ENCODE data around the gene SIGLEC12. TPM values are rescaled to one million over a fixed set of nuclear protein-coding genes. Genes with fewer than 3 reads are reported as not detected.

SIGLEC12 gene
- total and polyA plus RNA-seq, 9 of the 15 experiments (the other 6 are each of a cell fraction or from before 2014, with no cell fraction given): 0.08 to 1.3 (median 0.54) TPM

DNA sequence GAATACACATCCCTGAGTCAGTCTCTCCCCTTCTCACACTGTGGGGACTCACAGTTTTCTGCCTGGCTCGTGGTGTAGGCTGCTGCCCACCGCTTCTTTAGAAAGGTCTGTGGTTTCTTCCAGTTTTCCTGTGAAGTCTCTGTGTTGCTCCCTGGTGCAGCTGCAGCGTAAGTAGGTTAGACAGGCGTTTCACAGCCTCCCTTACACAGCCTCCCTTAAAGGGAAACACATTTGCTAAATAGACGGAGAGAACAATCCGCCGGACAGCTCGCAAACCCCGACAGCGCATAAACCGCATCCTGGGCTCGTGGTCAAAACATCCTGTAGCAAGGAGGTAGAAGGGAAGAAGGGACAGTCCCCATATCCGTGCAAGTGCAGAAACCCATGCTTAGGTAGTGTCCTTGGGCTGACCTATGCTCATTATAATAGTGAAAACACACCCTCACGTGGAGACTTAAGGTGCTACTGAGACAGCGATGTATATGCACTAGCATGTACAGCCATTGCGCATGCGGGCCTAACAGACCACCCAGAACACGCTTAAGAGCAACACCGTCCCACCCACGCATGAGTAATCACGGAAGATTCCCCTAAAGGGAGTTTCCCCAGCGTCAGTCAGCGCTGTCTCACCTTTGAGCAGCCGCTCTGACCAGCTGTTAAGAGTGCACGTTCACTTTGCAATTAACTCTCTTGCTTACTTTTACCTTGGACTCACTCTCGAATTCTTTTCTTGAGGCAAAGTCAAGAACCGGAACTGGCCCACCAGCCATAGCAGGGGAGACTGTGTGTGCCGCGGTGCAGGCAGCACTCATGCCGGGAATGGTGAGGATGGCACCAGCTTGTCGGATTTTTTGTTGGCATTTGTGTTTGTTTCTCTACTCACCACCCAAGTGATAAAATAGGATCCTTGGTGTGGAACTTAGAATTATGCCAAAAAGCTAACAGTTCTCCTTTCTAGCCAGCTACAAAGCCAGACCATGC, 59.9 kb downstream of the SIGLEC12 start:
- Histone ChIP-seq H3K27me3 (ENCODE audit: control insufficient read depth in 2 of 2, insufficient read depth in 2 of 2, low read length in 2 of 2) (no peaks in the 10 kb centered on the region), H4K20me1 (replicated peaks; ENCODE audit: control insufficient read depth, insufficient read depth, low read length) (no peaks in the 10 kb centered on the region), H3K9me1 (ENCODE audit: control insufficient read depth, insufficient read depth, low read length) (no peaks in the 10 kb centered on the region), H2AFZ (ENCODE audit: low read depth, low read length) (peak overlapping the region; percentile 90), H3K27ac (ENCODE audit: extremely low read depth, low read depth, low read length) (peak overlapping the region; percentile 83), H3K9ac (ENCODE audit: insufficient read depth in 1 of 2, low read depth in 2 of 2, low read length in 2 of 2) (peak overlapping the region; percentile 74 to 89), H3K36me3 (ENCODE audit: control insufficient read depth, insufficient read depth, low read length) (no peaks in the 10 kb centered on the region), H3K9me3 (replicated peaks; ENCODE audit: control insufficient read depth, insufficient read depth, low read depth, low read length) (no peaks in the 10 kb centered on the region), H3K79me2 (ENCODE audit: control insufficient read depth, insufficient read depth, low read length) (no peaks in the 10 kb centered on the region; the same call in 2 of the 3 replicates), H3K4me2 (ENCODE audit: insufficient read depth, low read length) (peak overlapping the region; percentile 96), H3K4me1 (replicated peaks in 1 of 2; ENCODE audit: control insufficient read depth in 2 of 2, insufficient read depth in 2 of 2, low read length in 2 of 2) (peaks cover 16 to 24% of the 10 kb centered on the region in 2 experiments), H3K4me3 (peak overlapping the region; percentile 32)
- in situ Hi-C loops (cut with MboI): no loop called here
- intact Hi-C loops (cut with micrococcal nuclease): no loop called here
- no TSS peak for BruUV-seq (replicated peaks)
- POLR2A ChIA-PET: interaction anchor here (0.6 to 1.2 kb wide), 9 partner anchors 10 to 374 kb away, joined by 3 to 4 read pairs (median 3); partner anchors contain the start of gene ZNF175
- 5% methylated on average over 31 of the region's 31 CpGs for whole genome bisulfite sequencing (ENCODE audit: insufficient coverage, low coverage, missing lambda C conversion rate)
- FAIRE-seq: peak; percentile 95
- peak; percentile 88 for ATAC-seq
- DNase-seq (ENCODE audit: extremely low read depth in 1 of 4, low spot score in 3 of 4): peak; percentile 49 to 82 (median 52)
- CTCF ChIA-PET (ENCODE audit: low intra/inter-chr PET ratio): interaction anchor here (0.6 to 1.2 kb wide), 2 partner anchors 13 to 43 kb away, joined by 3 read pairs; no protein-coding TSS in a partner anchor
- no peak for TF ChIP-seq POLR2AphosphoS2 (IDR thresholded peaks at IDR 0.05; ENCODE audit: low read length)
- 0 out of 2 replicates have a peak, but pooled peaks have one; percentile 60 for TF ChIP-seq TRIM28 (IDR thresholded peaks at IDR 0.05)
- TF ChIP-seq, protein P1, sequence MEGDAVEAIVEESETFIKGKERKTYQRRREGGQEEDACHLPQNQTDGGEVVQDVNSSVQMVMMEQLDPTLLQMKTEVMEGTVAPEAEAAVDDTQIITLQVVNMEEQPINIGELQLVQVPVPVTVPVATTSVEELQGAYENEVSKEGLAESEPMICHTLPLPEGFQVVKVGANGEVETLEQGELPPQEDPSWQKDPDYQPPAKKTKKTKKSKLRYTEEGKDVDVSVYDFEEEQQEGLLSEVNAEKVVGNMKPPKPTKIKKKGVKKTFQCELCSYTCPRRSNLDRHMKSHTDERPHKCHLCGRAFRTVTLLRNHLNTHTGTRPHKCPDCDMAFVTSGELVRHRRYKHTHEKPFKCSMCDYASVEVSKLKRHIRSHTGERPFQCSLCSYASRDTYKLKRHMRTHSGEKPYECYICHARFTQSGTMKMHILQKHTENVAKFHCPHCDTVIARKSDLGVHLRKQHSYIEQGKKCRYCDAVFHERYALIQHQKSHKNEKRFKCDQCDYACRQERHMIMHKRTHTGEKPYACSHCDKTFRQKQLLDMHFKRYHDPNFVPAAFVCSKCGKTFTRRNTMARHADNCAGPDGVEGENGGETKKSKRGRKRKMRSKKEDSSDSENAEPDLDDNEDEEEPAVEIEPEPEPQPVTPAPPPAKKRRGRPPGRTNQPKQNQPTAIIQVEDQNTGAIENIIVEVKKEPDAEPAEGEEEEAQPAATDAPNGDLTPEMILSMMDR (IDR thresholded peaks at IDR 0.05 in 2 of 3, conservative IDR thresholded peaks at IDR 0.05 in 1 of 3; ENCODE audit: insufficient read depth in 2 of 3, low read depth in 1 of 3, low read length in 3 of 3): peak in 1 of 3 experiments; percentile 17; a peak in 1 of 6 replicates
- TF ChIP-seq, protein P2, sequence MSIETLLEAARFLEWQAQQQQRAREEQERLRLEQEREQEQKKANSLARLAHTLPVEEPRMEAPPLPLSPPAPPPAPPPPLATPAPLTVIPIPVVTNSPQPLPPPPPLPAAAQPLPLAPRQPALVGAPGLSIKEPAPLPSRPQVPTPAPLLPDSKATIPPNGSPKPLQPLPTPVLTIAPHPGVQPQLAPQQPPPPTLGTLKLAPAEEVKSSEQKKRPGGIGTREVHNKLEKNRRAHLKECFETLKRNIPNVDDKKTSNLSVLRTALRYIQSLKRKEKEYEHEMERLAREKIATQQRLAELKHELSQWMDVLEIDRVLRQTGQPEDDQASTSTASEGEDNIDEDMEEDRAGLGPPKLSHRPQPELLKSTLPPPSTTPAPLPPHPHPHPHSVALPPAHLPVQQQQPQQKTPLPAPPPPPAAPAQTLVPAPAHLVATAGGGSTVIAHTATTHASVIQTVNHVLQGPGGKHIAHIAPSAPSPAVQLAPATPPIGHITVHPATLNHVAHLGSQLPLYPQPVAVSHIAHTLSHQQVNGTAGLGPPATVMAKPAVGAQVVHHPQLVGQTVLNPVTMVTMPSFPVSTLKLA (conservative IDR thresholded peaks at IDR 0.05): peak; percentile 67 to 82
- no peak for TF ChIP-seq NR3C1 (CRISPR knock-in tag; IDR thresholded peaks at IDR 0.05)
- no peak for TF ChIP-seq KLF10 (CRISPR knock-in tag; IDR thresholded peaks at IDR 0.05)
- TF ChIP-seq NR2C1 (IDR thresholded peaks at IDR 0.05): no peak
- peak; percentile 49; the same call in 1 of the 2 replicates for TF ChIP-seq NR2C1 (tag; IDR thresholded peaks at IDR 0.05)
- peak; percentile 33; the same call in 1 of the 2 replicates for TF ChIP-seq ARID1B (IDR thresholded peaks at IDR 0.05)
- TF ChIP-seq BACH1 (tag; IDR thresholded peaks at IDR 0.05): peak; percentile 59; the same call in 1 of the 2 replicates
- TF ChIP-seq TARDBP (IDR thresholded peaks at IDR 0.05): 0 out of 2 replicates have a peak, but pooled peaks have one; percentile 5
- TF ChIP-seq RBM34 (IDR thresholded peaks at IDR 0.05; ENCODE audit: borderline replicate concordance, insufficient read depth, low read length): no peak
- TF ChIP-seq EWSR1 (IDR thresholded peaks at IDR 0.05; ENCODE audit: borderline replicate concordance, low read depth, partially characterized antibody): no peak
- peak; percentile 73 for TF ChIP-seq BHLHE40 (IDR thresholded peaks at IDR 0.05; ENCODE audit: low read length)
- TF ChIP-seq, protein P3, sequence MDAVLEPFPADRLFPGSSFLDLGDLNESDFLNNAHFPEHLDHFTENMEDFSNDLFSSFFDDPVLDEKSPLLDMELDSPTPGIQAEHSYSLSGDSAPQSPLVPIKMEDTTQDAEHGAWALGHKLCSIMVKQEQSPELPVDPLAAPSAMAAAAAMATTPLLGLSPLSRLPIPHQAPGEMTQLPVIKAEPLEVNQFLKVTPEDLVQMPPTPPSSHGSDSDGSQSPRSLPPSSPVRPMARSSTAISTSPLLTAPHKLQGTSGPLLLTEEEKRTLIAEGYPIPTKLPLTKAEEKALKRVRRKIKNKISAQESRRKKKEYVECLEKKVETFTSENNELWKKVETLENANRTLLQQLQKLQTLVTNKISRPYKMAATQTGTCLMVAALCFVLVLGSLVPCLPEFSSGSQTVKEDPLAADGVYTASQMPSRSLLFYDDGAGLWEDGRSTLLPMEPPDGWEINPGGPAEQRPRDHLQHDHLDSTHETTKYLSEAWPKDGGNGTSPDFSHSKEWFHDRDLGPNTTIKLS (IDR thresholded peaks at IDR 0.05; ENCODE audit: borderline replicate concordance, low read depth): 0 out of 2 replicates have a peak, but pooled peaks have one; percentile 4

All from K562 (cell line).